GM21390 (cell line): Measurements from ENCODE around the gene RPTOR.
A peak's percentile ranks its signal among the peaks of the same experiment; 100 is the strongest.

Source experiments
- ATAC-seq: cut with Tn5 transposase; IDR thresholded peaks from one replicate; pipeline ENCODE4 v1.9.1; 2021; ENCODE audit not compliant: unreplicated experiment

RPTOR gene

GRCh38 chr17:80774146-80774545, 229.5 kb downstream of the RPTOR start:
- no peak for ATAC-seq

- ATAC-seq: no peak
Observed at GRCh38 chr17:80774643-80775281, 230.1 kb downstream of the RPTOR start.

- ATAC-seq: no peak
Observed at GRCh38 chr17:80775863-80776262, 231.2 kb downstream of the RPTOR start.

- ATAC-seq: no peak
Observed at GRCh38 chr17:80777274-80777673, 232.6 kb downstream of the RPTOR start.

DNA sequence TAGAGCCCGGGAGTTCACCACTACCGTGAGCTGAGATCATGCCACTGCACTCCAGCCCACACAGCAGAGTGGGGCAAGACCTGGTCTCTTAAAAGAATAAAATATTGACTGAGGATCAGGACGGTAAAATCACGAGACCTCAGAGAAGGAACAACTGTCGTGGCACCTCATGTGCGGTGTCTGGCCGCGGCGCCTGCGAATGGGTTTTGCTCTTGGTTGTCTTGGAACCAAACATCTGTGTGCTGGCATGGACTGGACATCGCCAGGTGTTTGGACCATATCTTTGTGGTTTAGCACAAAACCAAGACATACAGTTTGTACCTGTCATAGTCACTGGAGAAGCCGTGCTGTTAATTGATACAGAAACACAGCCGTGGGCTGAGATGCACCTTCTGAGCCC, 234.1 kb downstream of the RPTOR start:
- no peak for ATAC-seq

DNA sequence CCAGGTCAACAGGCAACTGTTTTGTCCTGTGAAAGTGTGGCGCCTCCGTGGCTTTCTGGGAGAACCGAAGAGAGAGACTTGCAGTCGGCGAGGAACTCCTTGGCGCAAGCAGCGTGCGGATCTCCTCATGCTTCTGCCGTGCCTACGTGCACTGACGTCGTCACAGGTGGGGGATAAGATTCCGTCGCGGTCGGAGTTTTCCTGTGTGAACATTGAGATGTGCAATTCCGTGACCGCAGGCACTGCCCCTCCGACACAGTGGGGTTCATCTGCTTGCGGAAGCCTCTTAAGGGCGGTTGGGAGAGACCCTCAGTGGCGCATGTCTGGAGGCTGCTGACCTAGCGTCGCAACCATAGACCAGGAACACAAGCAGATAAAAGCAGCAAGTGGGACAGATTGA, 234.7 kb downstream of the RPTOR start:
- ATAC-seq: no peak

- ATAC-seq: no peak
Observed at GRCh38 chr17:80779961-80780380, 235.3 kb downstream of the RPTOR start.

GRCh38 chr17:80780381-80781198, 236.0 kb downstream of the RPTOR start:
- peak; percentile 76 for ATAC-seq

DNA sequence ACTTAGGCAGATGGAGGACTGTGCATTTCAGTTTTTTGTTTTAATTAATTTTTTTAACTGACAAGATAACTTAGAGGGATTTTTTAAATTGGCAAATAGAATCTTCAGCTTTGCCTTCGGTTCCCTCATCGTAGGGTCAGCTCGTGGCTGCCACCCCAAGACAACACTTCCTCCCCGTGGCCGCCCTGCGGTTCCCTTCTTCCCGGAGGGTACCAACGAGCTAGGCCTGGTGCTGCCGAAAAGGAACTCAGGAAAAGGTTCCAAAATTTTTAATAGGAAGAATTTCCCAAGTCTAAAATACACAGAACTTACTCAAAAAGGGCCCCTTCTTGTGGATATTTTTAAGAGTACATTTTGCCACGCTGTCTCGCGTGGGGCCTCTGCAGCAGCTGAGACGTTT, 236.6 kb downstream of the RPTOR start:
- ATAC-seq: no peak

DNA sequence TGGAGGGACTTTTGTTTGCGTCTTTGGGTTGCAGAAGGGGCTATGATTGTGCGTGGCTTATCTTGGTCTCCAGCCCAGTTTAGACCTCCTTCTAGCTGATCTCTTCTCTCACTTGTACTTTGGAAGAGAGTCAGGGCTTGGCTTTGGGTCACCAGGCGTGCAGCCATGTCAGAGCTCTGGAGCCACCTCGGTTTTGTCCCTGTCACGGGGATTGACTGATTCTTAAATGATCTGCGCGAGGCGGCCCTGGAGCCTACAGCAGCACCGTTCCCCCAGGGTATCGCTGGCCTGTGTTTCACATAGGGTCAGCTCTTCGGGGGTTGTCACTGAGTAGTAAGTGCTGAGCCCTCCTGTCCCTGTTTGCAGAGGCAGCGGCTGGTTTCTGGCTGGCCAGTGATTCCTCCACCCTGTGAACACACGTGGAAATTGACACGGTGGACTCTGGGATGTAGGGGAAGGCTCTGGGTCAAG, 237.2 kb downstream of the RPTOR start:
- no peak for ATAC-seq

DNA sequence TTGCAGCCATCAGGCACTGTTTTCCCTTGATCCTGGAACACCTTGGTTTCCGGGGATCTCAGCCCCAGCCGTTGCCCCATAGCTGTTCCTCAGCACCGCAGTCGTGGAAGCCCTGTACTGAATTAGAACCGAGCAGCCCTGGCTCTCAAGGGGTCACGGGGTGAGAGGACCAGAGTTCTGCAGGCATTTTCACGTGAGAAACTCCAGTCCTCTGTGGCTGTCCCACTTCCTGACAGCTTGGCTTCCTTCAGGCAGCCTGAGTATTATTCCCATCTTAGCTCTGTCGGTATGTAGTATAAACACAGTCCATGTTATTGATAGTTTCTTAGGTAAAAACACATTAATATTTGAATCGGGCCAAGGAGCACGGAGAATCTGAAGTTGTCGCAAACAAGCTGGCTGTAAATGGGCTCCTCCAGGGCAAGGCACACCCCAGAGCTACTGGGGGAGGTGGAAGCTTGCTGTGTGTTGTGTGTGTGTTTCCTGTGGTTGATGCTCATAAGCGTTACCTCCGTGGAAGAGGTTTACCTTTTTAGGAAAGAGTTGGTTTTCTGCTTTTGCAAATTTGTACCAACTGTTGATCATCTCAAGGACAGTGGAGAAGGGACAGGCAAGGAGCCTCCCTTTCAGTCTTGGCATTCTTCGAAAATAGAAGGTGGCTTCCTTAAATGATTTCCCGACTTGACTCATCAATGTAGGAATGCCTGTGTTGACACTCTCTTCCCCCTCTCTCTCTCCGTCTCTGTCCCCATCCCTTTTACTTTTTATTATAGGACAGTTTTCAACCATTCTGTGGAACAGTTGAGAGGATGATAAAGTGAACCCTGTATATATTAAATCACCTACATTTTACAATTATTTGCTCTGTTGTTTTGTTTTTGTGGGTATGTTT, 238.1 kb downstream of the RPTOR start:
- no peak for ATAC-seq

DNA sequence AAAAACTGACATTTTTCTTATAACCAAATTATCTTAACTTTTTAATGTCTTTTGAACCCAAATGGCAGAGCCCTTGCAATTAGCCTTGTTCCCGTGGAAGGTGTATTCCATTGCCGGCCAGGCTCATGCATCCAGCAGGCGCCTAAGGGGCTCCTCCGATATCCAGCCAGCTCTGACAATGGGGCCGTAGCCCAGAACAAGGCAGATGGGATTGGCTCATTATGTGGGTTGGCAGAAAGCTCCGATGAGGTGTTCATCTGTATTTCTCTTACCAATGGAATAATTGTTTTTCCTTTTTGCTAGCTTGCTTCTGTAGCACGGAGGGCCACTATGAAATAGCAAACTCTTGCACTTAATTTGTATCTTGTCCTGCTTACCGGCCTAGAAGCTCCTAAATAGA, 238.8 kb downstream of the RPTOR start:
- no peak for ATAC-seq

GRCh38 chr17:80783971-80784370, 239.3 kb downstream of the RPTOR start:
- no peak for ATAC-seq

- ATAC-seq: no peak
Observed at GRCh38 chr17:80785477-80786178, 241.0 kb downstream of the RPTOR start.

GRCh38 chr17:80786470-80786869, 241.8 kb downstream of the RPTOR start:
- no peak for ATAC-seq

DNA sequence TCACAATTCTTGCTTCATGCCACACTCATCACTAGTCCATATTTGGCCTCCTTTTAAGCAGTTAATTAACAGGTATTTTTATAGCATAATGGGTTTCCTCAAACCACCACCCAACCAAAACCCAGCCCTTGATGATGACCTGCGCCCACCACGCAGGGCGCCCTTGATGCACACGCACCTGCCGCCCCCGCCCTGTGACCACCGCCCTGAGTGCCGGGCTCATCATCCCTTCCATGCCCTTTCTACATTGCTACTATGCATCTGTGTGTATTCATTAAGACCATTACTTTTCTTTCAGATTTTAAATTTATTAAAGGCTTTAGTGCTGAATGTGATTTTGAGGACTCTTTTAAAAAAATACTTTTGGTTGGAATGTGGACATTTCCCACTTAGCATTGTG, 242.2 kb downstream of the RPTOR start:
- no peak for ATAC-seq

GRCh38 chr17:80787881-80788280, 243.2 kb downstream of the RPTOR start:
- no peak for ATAC-seq

DNA sequence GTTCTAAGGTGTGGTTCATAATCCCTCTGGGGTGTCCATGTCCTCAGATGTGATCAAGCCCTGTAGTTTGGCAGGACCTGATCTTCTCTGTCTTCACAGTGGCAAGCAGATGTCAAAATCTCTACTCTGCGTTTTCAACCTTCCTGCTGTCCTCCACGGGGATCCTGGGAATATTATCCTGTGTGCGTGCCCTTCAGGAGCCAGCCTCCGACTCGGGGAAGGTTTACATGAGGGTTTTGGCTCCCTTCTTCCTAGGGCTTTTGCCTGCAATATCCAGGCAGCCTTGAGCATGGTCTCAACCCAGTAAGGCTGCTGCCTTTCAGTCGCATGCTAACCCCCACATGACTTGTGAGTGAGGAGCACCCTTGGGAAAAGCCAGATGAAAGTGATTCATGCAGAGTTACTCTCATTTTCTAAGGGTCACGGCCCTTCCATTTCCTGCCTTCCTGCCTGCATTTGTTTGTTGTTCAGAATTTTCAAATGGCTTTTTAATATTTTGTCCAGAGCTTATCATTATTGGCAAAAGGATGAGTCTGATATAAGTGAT, 244.8 kb downstream of the RPTOR start:
- no peak for ATAC-seq

- peak; percentile 55 for ATAC-seq
Observed at GRCh38 chr17:80790021-80790765, 245.6 kb downstream of the RPTOR start.
